Suprapubic skin (tissue), 4 donors: ENCODE data around the gene PTPRM. TPM values are rescaled to one million over a fixed set of nuclear protein-coding genes. Genes with fewer than 3 reads are reported as not detected.

Experiments
- DNase-seq, 2 donors: peaks; one replicate each; pipeline ENCODE4 v3.0.0-alpha.2; 2019; ENCODE audit warnings: low spot score in 2 of 2
- H3K27ac ChIP-seq: fragments of 200-600 bp; sonication (generic); one replicate; pipeline ENCODE4 v1.5.1; 2019
- H3K27me3 ChIP-seq: fragments of 200-600 bp; sonication (generic); one replicate; pipeline ENCODE4 v1.5.1; 2019
- H3K36me3 ChIP-seq: fragments of 200-600 bp; sonication (generic); one replicate; pipeline ENCODE4 v1.5.1; 2019
- H3K4me1 ChIP-seq: fragments of 200-600 bp; sonication (generic); one replicate; pipeline ENCODE4 v1.5.1; 2019
- H3K4me3 ChIP-seq: fragments of 200-600 bp; sonication (generic); one replicate; pipeline ENCODE4 v1.5.1; 2019; ENCODE audit warnings: mild to moderate bottlenecking
- H3K9me3 ChIP-seq: fragments of 200-600 bp; sonication (generic); one replicate; pipeline ENCODE4 v1.5.1; 2019
- EP300 ChIP-seq: sonication (generic); formaldehyde crosslinking; IDR thresholded peaks from one replicate; pipeline ENCODE4 v1.6.1; 2017; ENCODE audit warnings: antibody characterized with exemption
- POLR2A ChIP-seq, 2 donors: fragments of 450-650 bp; IDR thresholded peaks; one replicate each; pipeline ENCODE4 v1.6.1; 2017; ENCODE audit warnings: antibody characterized with exemption in 2 of 2, mild to moderate bottlenecking in 2 of 2, moderate library complexity in 2 of 2
- POLR2AphosphoS5 ChIP-seq, 3 donors: sonication (generic); formaldehyde crosslinking; IDR thresholded peaks; one replicate each; pipeline ENCODE4 v1.6.1; 2017; ENCODE audit warnings: antibody characterized with exemption in 3 of 3
- WGBS: methylation state at CpG from one replicate; pipeline ENCODE4 v1.1.5; 2018; 5-methylcytosine and 5-hydroxymethylcytosine counted together
- total RNA-seq, 4 donors: library from RNA; depleted of rRNA; stranded (reverse); fragments of >200 nt; gene quantifications; one replicate each; pipeline ENCODE4 v1.1.0, GENCODE V29; 2016
- TF ChIP-seq, protein P1 (sequence below), 2 donors: fragments of 200-600 bp in 1 of 2; fragments of 450-650 bp in 1 of 2; sonication (generic) in 1 of 2; IDR thresholded peaks; one replicate each; pipeline ENCODE4 v1.5.1; 2016 to 2019; ENCODE audit warnings: antibody characterized with exemption in 2 of 2, mild to moderate bottlenecking in 1 of 2, moderate library complexity in 1 of 2

PTPRM gene
- total RNA-seq, 4 donors from 2014 or later, result 19.8 to 73.7 (median 40.0) TPM

DNA sequence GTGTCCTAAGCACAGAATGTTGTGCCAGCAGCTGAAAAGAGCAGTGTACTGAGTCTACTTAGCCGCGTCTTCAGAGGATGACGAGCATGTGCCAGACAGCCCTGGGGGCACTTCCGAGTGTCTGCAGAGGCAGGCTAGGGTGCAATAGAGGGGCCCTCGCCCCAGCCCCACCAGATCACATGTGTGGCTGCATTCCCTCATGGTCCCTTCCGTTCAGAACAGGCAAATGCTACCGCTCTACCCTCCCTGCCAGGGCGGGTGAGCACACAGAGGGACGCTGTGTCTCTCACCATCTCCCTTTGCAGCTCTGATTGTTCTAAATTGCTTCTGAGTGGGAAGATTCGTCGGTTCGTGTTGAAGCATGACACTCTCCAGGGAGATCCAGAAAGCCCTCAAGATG is 829.9 kb downstream of the PTPRM start:
- no peaks in the 10 kb centered on the region for H3K36me3 ChIP-seq
- TF ChIP-seq POLR2AphosphoS5 (IDR thresholded peaks at IDR 0.05) (no peak), EP300 (no peak), POLR2A (IDR thresholded peaks at IDR 0.05) (no peak)
- TF ChIP-seq, protein P1, sequence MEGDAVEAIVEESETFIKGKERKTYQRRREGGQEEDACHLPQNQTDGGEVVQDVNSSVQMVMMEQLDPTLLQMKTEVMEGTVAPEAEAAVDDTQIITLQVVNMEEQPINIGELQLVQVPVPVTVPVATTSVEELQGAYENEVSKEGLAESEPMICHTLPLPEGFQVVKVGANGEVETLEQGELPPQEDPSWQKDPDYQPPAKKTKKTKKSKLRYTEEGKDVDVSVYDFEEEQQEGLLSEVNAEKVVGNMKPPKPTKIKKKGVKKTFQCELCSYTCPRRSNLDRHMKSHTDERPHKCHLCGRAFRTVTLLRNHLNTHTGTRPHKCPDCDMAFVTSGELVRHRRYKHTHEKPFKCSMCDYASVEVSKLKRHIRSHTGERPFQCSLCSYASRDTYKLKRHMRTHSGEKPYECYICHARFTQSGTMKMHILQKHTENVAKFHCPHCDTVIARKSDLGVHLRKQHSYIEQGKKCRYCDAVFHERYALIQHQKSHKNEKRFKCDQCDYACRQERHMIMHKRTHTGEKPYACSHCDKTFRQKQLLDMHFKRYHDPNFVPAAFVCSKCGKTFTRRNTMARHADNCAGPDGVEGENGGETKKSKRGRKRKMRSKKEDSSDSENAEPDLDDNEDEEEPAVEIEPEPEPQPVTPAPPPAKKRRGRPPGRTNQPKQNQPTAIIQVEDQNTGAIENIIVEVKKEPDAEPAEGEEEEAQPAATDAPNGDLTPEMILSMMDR (IDR thresholded peaks at IDR 0.05), result no peak
- 51% methylated on average over 6 of the region's 12 CpGs for WGBS
- no peak overlapping the region for H3K4me3 ChIP-seq
- H3K27me3 ChIP-seq, result no peaks in the 10 kb centered on the region
- no peak overlapping the region for H3K27ac ChIP-seq
- no peak for DNase-seq
- peaks cover 6% of the 10 kb centered on the region for H3K4me1 ChIP-seq
- no peaks in the 10 kb centered on the region for H3K9me3 ChIP-seq

DNA sequence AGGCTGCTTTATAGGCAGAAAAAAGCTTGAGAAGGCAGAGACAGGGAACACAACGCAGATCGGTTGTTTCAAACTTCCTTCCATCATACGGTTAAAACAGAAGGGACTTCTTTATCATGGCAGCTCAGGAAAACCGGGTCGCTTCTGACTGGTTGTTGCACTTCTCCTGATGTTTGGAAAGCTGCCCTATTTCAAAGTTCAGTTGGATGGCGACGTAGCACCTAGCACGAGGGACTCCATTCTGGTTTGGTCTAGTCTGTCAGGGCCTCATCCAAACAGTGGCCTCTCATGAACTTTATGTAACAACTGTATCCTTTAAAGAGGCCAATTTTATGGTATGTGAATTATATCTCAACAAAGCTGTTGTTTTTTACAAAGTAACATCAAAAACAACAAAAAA is 832.0 kb downstream of the PTPRM start:
- H3K4me3 ChIP-seq, result no peak overlapping the region
- H3K36me3 ChIP-seq, result no peaks in the 10 kb centered on the region
- no peak for DNase-seq
- H3K27me3 ChIP-seq, result no peaks in the 10 kb centered on the region
- H3K9me3 ChIP-seq, result no peaks in the 10 kb centered on the region
- H3K27ac ChIP-seq, result no peak overlapping the region
- 91% methylated on average over 8 of the region's 8 CpGs for WGBS
- H3K4me1 ChIP-seq, result peaks cover 6% of the 10 kb centered on the region
- TF ChIP-seq EP300 (no peak), POLR2AphosphoS5 (IDR thresholded peaks at IDR 0.05) (no peak), POLR2A (IDR thresholded peaks at IDR 0.05) (no peak)
- TF ChIP-seq, protein P1 (IDR thresholded peaks at IDR 0.05), result no peak

DNA sequence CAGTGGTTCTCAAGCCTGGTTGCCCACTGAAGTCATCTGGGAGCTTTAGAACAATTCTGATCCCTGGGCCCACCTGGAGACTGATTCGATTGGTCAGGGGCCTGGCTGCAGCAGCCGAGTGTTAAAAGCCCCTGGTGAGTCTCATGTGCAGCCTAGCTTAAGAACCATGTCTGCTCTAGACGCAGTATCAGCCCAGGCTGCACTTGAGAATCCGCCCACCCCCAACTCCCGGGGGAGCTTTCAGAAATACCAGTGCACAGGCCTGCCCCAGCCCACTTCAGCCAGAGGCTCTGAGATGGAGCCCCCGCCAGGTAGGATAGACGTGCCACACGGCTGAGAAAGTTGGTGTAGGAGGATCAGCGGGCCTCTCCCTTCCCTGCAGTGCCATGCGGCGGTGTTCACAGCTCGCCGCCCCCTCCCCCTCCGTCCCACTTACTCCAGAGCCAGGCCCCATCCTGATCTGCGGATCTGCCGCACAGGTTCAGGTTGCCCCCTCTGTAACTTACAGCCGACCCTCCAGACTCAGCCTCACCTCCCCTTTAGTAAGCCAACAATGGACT is 833.2 kb downstream of the PTPRM start:
- WGBS, result 95% methylated on average over 12 of the region's 17 CpGs
- Histone ChIP-seq H3K9me3 (no peaks in the 10 kb centered on the region), H3K27me3 (no peaks in the 10 kb centered on the region), H3K4me1 (peaks cover 6% of the 10 kb centered on the region), H3K4me3 (no peak overlapping the region), H3K27ac (no peak overlapping the region), H3K36me3 (peaks cover 4% of the 10 kb centered on the region)
- TF ChIP-seq, protein P1 (IDR thresholded peaks at IDR 0.05), result no peak
- TF ChIP-seq EP300, result no peak
- DNase-seq, result no peak

DNA sequence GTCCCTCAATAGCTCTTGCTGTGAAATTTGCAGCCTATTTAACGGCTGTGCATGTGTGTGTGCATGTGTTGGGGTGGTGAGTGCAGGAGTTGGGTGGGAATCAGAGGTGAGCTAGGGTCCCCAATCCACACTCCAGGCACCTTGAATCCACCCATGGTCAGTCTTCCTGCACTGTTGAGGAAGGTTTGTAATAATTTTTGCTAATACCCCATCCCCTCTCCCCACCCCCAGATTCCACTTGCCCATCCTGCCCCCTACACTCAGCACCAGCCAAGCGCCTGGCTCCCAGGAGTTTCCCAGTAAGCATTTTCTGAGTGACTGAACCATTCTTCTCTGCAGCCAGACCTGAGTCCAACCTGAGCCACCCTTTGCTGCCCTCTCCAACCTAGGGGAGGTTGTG is 833.7 kb downstream of the PTPRM start:
- TF ChIP-seq POLR2A (IDR thresholded peaks at IDR 0.05) (no peak), POLR2AphosphoS5 (IDR thresholded peaks at IDR 0.05) (no peak), EP300 (no peak)
- TF ChIP-seq, protein P1 (IDR thresholded peaks at IDR 0.05), result no peak
- Histone ChIP-seq H3K27me3 (no peaks in the 10 kb centered on the region), H3K4me1 (peaks cover 6% of the 10 kb centered on the region), H3K36me3 (peaks cover 10% of the 10 kb centered on the region), H3K9me3 (no peaks in the 10 kb centered on the region), H3K27ac (no peak overlapping the region), H3K4me3 (no peak overlapping the region)
- 47% methylated on average over 2 of the region's 2 CpGs for WGBS
- no peak for DNase-seq

DNA sequence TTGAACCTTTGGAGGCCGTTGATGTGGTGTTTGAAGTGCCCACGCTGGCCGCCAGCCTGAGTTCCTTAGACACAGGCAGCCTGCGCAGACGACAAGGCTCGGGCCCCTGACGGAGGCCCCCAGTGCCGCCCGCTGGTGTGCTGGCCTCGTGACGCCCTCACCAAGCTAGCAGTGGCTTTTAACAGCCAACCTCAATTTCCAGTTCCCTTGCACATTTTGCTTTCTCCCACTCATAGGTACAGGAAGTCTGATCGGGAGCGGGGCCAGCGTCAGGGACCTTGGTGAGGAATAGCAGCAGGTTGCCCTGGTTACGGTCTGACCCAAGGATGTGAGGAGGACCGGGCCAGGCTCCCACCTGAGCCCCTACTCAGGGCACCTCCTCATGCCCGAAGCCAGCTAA is 834.5 kb downstream of the PTPRM start:
- TF ChIP-seq POLR2AphosphoS5 (IDR thresholded peaks at IDR 0.05), result no peak
- TF ChIP-seq, protein P1 (IDR thresholded peaks at IDR 0.05), result no peak
- TF ChIP-seq EP300, result no peak
- no peak for TF ChIP-seq POLR2A (IDR thresholded peaks at IDR 0.05)
- H3K9me3 ChIP-seq, result no peaks in the 10 kb centered on the region
- H3K27ac ChIP-seq, result no peak overlapping the region
- H3K4me1 ChIP-seq, result peaks cover 6% of the 10 kb centered on the region
- no peak for DNase-seq
- H3K4me3 ChIP-seq, result no peak overlapping the region
- no peaks in the 10 kb centered on the region for H3K27me3 ChIP-seq
- WGBS, result 95% methylated on average over 17 of the region's 17 CpGs
- H3K36me3 ChIP-seq, result peaks cover 14% of the 10 kb centered on the region
